Keratinocyte (primary cell): ENCODE data around the gene DLG1. TPM values are rescaled to one million over a fixed set of nuclear protein-coding genes. Genes with fewer than 3 reads are reported as not detected.

Experiments used
- DNase-seq: peaks from one replicate; pipeline ENCODE4 v3.0.0-alpha.2; 2011; ENCODE audit warnings: low read depth, missing footprints, low spot score
- FAIRE-seq: peaks from 2 replicates; lab custom pipeline; 2011; peaks lifted over from hg19 to GRCh38; lab: Jason Lieb, UNC
- H2AFZ ChIP-seq: 2 replicates; pipeline ENCODE4 v1.6.0; 2012; ENCODE audit warnings: low read length, control low read depth, inconsistent platforms; ENCODE audit not compliant: control insufficient read depth
- H3K27ac ChIP-seq: 2 replicates; pipeline ENCODE4 v1.5.1; 2011; ENCODE audit warnings: low read length; ENCODE audit not compliant: control insufficient read depth, insufficient read depth
- H3K27me3 ChIP-seq: 3 replicates; pipeline ENCODE4 v1.6.0; 2011; ENCODE audit warnings: low read length; ENCODE audit not compliant: control insufficient read depth, insufficient read depth; ENCODE audit errors: extremely low read depth
- H3K36me3 ChIP-seq, 2 experiments: 2 replicates in 1 of 2; 3 replicates in 1 of 2; pipeline ENCODE4 v1.5.1; 2011; ENCODE audit warnings: low read length in 2 of 2, mild to moderate bottlenecking in 1 of 2; ENCODE audit not compliant: control insufficient read depth in 2 of 2, insufficient read depth in 2 of 2; ENCODE audit errors: extremely low read depth in 1 of 2
- H3K4me1 ChIP-seq: 3 replicates; pipeline ENCODE4 v1.5.1; 2011; ENCODE audit warnings: low read length; ENCODE audit not compliant: control insufficient read depth, insufficient read depth; ENCODE audit errors: extremely low read depth
- H3K4me2 ChIP-seq: 3 replicates; pipeline ENCODE4 v1.6.0; 2011; ENCODE audit warnings: low read depth, low read length; ENCODE audit not compliant: control insufficient read depth, insufficient read depth; ENCODE audit errors: extremely low read depth
- H3K4me3 ChIP-seq, 3 experiments: fragments of 200-600 bp in 1 of 3; sonication (generic) in 1 of 3; 2 replicates in 2 of 3; 3 replicates in 1 of 3; pipeline ENCODE4 v1.5.1; 2011 to 2016; ENCODE audit warnings: low read length in 3 of 3, mild to moderate bottlenecking in 3 of 3, control low read depth in 2 of 3, inconsistent platforms in 1 of 3, low read depth in 1 of 3, mixed read lengths in 1 of 3, mixed run types in 1 of 3, moderate library complexity in 1 of 3; ENCODE audit not compliant: control insufficient read depth in 2 of 3, insufficient read depth in 2 of 3; ENCODE audit errors: extremely low read depth in 1 of 3
- H3K79me2 ChIP-seq: 2 replicates; pipeline ENCODE4 v1.6.0; 2012; ENCODE audit warnings: low read length; ENCODE audit not compliant: control insufficient read depth, insufficient read depth
- H3K9ac ChIP-seq: 3 replicates; pipeline ENCODE4 v1.6.0; 2011; ENCODE audit warnings: low read length; ENCODE audit not compliant: control insufficient read depth, insufficient read depth; ENCODE audit errors: extremely low read depth
- H3K9me1 ChIP-seq: 3 replicates; pipeline ENCODE4 v1.6.0; 2011; ENCODE audit warnings: low read length; ENCODE audit not compliant: control insufficient read depth, insufficient read depth; ENCODE audit errors: extremely low read depth
- H3K9me3 ChIP-seq: 2 replicates; pipeline ENCODE4 v1.5.1; 2012; ENCODE audit warnings: low read depth, low read length; ENCODE audit not compliant: control insufficient read depth
- H4K20me1 ChIP-seq: 3 replicates; pipeline ENCODE4 v1.6.0; 2011; ENCODE audit warnings: low read length; ENCODE audit not compliant: control insufficient read depth, insufficient read depth; ENCODE audit errors: extremely low read depth
- EZH2 ChIP-seq: IDR thresholded peaks from one replicate; pipeline ENCODE4 v1.6.1; 2012; ENCODE audit warnings: inconsistent platforms, mild to moderate bottlenecking, low read length, moderate library complexity
- dilution Hi-C: fragments of 300-500 bp; cut with MboI; formaldehyde crosslinking; loops from one replicate; pipeline ENCODE4 v1.7.0; 2020; ENCODE audit warnings: low sequenced_read_pairs; ENCODE audit not compliant: extremely low pct_ligation_motif_present
- polyA plus RNA-seq, 5 experiments: library from polyadenylated mRNA; depleted of rRNA in 3 of 5; stranded (reverse) in 3 of 5; stranded (forward) in 1 of 5; unstranded in 1 of 5; fragments of >200 nt; gene quantifications; 1 replicate in 1 of 5; 2 replicates in 3 of 5; 3 replicates in 1 of 5; pipeline versions ENCODE4 v1.2.1 to v1.2.3, GENCODE V29; 2011 to 2012; ENCODE audit warnings: missing spikeins in 2 of 5, low read depth in 1 of 5, low replicate concordance in 1 of 5
- TF ChIP-seq, protein P1 (sequence below), 3 experiments: IDR thresholded peaks in 1 of 3; conservative IDR thresholded peaks in 1 of 3; optimal IDR thresholded peaks in 1 of 3; 2 replicates in 2 of 3; 3 replicates in 1 of 3; pipeline versions ENCODE3 to v1.5.1; 2011; ENCODE audit warnings: low read length in 3 of 3, mild to moderate bottlenecking in 3 of 3, moderate library complexity in 2 of 3, control low read depth in 1 of 3, inconsistent platforms in 1 of 3; ENCODE audit not compliant: insufficient read depth in 2 of 3; ENCODE audit errors: extremely low read depth in 1 of 3

DLG1 gene
- polyA plus RNA-seq, 1 donor (not counting 4 experiments of a cell fraction or from before 2014, with no cell fraction given) = 139 TPM

DNA sequence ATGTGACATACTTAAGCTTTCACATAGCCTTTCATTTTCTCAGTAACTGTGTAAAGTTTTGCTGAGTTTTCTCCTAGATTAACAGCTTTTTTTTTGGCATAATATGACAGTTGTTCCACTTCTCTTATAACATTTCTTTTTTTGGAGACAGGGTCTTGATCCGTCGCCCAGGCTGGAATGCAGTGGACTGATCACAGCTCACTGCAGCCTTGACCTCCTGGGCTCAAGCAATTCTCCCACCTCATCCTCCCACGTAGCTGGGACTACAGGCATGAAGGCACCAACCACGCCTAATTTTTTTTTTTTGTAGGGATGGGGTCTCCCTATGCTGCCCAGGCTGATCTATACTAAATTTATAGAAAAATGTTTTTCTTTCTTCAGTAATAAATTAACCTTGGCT lies 30.1 kb downstream of the DLG1 start:
- DNase-seq (no peak), FAIRE-seq (no peak)
- TF ChIP-seq EZH2 = no peak
- TF ChIP-seq, protein P1, sequence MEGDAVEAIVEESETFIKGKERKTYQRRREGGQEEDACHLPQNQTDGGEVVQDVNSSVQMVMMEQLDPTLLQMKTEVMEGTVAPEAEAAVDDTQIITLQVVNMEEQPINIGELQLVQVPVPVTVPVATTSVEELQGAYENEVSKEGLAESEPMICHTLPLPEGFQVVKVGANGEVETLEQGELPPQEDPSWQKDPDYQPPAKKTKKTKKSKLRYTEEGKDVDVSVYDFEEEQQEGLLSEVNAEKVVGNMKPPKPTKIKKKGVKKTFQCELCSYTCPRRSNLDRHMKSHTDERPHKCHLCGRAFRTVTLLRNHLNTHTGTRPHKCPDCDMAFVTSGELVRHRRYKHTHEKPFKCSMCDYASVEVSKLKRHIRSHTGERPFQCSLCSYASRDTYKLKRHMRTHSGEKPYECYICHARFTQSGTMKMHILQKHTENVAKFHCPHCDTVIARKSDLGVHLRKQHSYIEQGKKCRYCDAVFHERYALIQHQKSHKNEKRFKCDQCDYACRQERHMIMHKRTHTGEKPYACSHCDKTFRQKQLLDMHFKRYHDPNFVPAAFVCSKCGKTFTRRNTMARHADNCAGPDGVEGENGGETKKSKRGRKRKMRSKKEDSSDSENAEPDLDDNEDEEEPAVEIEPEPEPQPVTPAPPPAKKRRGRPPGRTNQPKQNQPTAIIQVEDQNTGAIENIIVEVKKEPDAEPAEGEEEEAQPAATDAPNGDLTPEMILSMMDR (optimal IDR thresholded peaks at IDR 0.05 in 1 of 3, IDR thresholded peaks at IDR 0.05 in 1 of 3, conservative IDR thresholded peaks at IDR 0.05 in 1 of 3; ENCODE audit: extremely low read depth in 1 of 3, insufficient read depth in 2 of 3, low read length in 3 of 3) = no peak
- dilution Hi-C loops = loop anchor here (10.0 kb wide), 1 partner anchor 107 kb away; no protein-coding TSS in a partner anchor
- no peak overlapping the region for H3K4me3 ChIP-seq
- peaks cover 99% of the 10 kb centered on the region for H3K79me2 ChIP-seq
- H4K20me1 ChIP-seq = peaks cover 18% of the 10 kb centered on the region
- no peak overlapping the region for H2AFZ ChIP-seq
- H3K27me3 ChIP-seq = no peaks in the 10 kb centered on the region
- H3K9me3 ChIP-seq = no peaks in the 10 kb centered on the region
- peaks cover 13% of the 10 kb centered on the region for H3K4me1 ChIP-seq
- no peak overlapping the region for H3K4me2 ChIP-seq
- no peak overlapping the region for H3K9ac ChIP-seq
- H3K36me3 ChIP-seq = peaks cover 9 to 22% of the 10 kb centered on the region in 2 experiments
- peaks cover 3% of the 10 kb centered on the region for H3K9me1 ChIP-seq
- H3K27ac ChIP-seq = no peak overlapping the region

DNA sequence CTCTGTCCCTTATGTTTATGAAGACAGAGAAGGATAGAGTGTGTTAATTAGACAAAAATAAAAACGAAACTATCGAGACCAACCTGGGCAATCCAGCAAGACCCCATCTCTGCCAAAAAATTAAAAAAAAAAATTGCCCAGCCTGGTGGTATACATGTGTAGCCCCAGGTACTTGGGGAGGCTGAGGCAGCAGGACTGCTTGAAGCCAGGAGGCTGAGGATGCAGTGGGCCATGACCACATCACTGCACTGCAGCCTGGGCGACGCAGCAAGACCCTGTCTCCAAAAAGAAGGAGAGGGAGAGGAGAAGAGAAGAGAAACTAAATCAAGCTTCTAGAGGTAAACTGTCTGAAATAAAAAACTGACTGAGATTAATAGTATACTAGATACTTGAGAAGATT lies 32.1 kb downstream of the DLG1 start:
- dilution Hi-C loops = loop anchor here (10.0 kb wide), 1 partner anchor 108 kb away; no protein-coding TSS in a partner anchor
- no peak for TF ChIP-seq EZH2
- TF ChIP-seq, protein P1 (optimal IDR thresholded peaks at IDR 0.05 in 1 of 3, IDR thresholded peaks at IDR 0.05 in 1 of 3, conservative IDR thresholded peaks at IDR 0.05 in 1 of 3; ENCODE audit: extremely low read depth in 1 of 3, insufficient read depth in 2 of 3, low read length in 3 of 3) = no peak
- FAIRE-seq = no peak

More for the DNA sequence above, 32.1 kb downstream of the DLG1 start:
- Histone ChIP-seq H3K79me2 (peaks cover 100% of the 10 kb centered on the region), H3K4me3 (no peak overlapping the region), H3K9ac (no peak overlapping the region), H3K4me2 (no peak overlapping the region), H3K9me3 (no peaks in the 10 kb centered on the region), H3K27ac (no peak overlapping the region), H3K27me3 (no peaks in the 10 kb centered on the region), H3K4me1 (peaks cover 8% of the 10 kb centered on the region), H2AFZ (no peak overlapping the region), H4K20me1 (peaks cover 10% of the 10 kb centered on the region), H3K9me1 (peaks cover 3% of the 10 kb centered on the region), H3K36me3 (peaks cover 16 to 22% of the 10 kb centered on the region in 2 experiments)
- no peak for DNase-seq
